ENCODE measurements around the gene TUBB6.

TUBB6 gene

DNA sequence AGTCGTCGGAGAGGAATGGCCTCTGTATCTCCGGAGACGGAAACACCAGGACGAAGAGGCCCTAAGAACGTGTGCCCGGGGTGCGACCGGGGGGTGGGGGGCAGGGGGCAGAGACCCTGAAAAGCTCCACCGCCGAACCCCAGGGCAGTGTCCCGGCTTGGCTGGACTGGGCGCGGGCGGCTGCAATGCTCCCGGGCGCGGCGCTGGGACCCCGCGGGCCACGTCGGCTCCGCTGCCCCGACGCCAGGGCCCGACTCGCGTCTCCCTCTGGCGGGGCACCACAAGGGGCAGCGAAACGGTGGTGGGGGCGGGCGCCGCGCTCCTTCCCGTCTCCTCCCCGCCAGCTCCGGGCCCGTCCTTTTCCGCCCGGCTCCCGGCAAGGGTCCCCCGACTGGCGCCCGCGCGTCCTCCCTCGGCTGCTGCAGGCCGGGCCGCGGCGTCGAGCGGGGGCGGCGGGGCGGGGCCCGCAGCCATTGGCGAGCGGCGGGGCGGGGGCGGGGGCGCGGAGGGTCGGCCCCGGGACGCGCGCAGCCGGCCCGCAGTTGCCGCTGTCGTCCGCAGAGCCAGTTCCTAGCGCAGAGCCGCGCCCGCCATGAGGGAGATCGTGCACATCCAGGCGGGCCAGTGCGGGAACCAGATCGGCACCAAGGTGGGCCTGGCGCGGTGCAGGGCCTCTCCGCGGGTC, at the start of gene TUBB6:
Gene TUBB6 (plus strand): TSS at position 541 of the 685 bp plus-strand sequence. CDS start 52 bp downstream, at position 593.
- no peak for DNase-seq (ENCODE audit: low read depth)
- H3K4me3 ChIP-seq (ENCODE audit: low read depth, low read length): peak within 1 kb of the TSS; percentile 50
- TF ChIP-seq, protein P1, sequence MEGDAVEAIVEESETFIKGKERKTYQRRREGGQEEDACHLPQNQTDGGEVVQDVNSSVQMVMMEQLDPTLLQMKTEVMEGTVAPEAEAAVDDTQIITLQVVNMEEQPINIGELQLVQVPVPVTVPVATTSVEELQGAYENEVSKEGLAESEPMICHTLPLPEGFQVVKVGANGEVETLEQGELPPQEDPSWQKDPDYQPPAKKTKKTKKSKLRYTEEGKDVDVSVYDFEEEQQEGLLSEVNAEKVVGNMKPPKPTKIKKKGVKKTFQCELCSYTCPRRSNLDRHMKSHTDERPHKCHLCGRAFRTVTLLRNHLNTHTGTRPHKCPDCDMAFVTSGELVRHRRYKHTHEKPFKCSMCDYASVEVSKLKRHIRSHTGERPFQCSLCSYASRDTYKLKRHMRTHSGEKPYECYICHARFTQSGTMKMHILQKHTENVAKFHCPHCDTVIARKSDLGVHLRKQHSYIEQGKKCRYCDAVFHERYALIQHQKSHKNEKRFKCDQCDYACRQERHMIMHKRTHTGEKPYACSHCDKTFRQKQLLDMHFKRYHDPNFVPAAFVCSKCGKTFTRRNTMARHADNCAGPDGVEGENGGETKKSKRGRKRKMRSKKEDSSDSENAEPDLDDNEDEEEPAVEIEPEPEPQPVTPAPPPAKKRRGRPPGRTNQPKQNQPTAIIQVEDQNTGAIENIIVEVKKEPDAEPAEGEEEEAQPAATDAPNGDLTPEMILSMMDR (IDR thresholded peaks at IDR 0.05; ENCODE audit: low read depth, low read length, missing control alignments): no peak

DNA sequence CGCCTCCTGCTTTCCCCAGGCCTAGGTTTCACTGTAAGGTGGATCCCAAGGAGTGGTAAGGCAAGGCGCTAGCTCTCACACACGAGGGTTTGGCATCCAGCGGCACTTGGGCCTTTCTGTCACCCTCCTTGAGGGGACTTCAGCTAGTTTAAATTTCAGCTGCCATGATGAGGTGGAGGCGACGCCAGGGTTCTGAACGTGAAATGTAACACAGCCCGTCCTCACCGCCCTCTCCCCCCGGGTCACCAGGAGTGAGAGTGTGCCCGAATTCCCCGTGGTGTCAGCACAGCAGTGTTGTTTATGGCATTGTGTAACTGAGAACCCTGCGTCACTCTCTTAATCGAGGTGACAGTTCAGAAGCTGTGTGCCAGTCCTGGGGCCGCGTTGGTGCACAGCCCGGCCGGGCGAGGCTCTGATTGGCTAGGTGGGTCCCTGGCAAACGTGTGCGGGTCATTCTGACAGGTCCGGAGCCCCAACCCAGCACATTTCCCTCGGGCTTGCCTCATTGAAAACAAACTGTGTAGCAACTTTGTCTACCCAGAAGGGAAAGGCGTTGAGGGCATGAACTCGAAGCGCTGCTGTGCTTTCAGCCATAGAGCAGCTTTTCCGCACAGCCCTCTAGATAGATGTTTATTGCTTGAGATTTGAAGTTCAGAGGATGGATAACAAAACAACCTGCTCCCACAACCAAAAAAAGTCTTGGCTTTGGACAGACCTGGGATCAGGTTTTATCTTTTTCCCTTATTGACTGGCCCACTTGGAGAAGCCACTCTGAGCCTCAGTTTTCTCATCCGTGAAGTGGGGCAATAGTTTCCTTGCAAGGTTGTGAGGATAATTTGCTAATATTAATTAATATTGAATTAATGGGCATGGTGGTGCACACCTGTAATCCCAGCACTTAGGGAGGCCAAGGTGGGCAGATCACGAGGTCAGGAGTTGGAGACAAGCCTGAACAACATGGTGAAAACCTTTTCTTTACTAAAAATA, 49.0 kb upstream of the TUBB6 start:
- TF ChIP-seq, protein P1 (IDR thresholded peaks at IDR 0.05; ENCODE audit: low read depth, low read length, missing control alignments): no peak
- H3K4me3 ChIP-seq (ENCODE audit: low read depth, low read length): no peak overlapping the region
- DNase-seq (ENCODE audit: low read depth): no peak

DNA sequence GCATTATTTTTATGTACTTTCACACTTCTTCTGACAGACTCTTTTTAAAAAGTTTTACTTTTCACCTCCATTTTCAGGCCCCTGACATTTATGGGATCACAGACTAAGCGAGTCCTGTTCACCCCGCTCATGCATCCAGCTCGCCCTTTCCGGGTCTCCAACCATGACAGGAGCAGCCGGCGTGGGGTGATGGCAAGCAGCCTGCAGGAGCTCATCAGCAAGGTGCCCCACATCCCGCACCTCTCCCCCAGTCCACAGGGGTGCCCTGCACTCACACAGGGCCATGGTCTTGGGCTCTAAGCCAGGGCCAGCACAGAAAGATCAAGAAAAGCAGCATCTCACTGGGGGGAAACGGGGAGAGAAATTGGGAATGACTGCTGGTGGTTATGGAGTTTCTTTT, 45.3 kb upstream of the TUBB6 start:
- no peak for DNase-seq (ENCODE audit: low read depth)
- TF ChIP-seq, protein P1 (IDR thresholded peaks at IDR 0.05; ENCODE audit: low read depth, low read length, missing control alignments): no peak
- no peak overlapping the region for H3K4me3 ChIP-seq (ENCODE audit: low read depth, low read length)

GRCh38 chr18:12264864-12265263, 43.2 kb upstream of the TUBB6 start:
- no peak for DNase-seq (ENCODE audit: low read depth)
- H3K4me3 ChIP-seq (ENCODE audit: low read depth, low read length): no peak overlapping the region
- TF ChIP-seq, protein P1 (IDR thresholded peaks at IDR 0.05; ENCODE audit: low read depth, low read length, missing control alignments): no peak

GRCh38 chr18:12271376-12272235, 36.4 kb upstream of the TUBB6 start:
- DNase-seq (ENCODE audit: low read depth): peak; percentile 8

DNA sequence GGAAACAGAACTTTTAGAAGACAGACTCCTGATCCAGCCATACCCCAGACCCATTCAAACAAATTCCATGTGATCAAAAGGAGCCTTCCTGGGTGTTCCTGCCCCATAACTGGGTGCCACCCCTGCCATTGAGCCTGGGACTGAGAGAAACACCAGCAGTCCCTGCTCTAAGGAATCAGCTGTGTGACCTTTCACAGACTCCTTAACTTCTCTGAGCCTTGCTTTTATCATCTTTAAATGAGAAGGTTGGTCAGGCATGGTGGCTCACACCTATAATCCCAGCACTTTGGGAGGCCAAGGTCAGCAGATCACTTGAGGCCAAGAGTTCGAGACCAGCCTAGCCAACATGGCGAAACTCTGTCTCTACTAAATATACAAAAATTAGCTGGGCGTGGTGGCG, 33.2 kb upstream of the TUBB6 start:
- H3K4me3 ChIP-seq (ENCODE audit: low read depth, low read length): no peak overlapping the region
- DNase-seq (ENCODE audit: low read depth): no peak
- TF ChIP-seq, protein P1 (IDR thresholded peaks at IDR 0.05; ENCODE audit: low read depth, low read length, missing control alignments): no peak

More at GRCh38 chr18:12271376-12272235, 36.4 kb upstream of the TUBB6 start:
- H3K4me3 ChIP-seq (ENCODE audit: low read depth, low read length): peak overlapping the region; percentile 44
- TF ChIP-seq, protein P1 (IDR thresholded peaks at IDR 0.05; ENCODE audit: low read depth, low read length, missing control alignments): peak; percentile 65

All from GM12864 (cell line).